SJSA1 (cell line): Measurements from ENCODE around the gene OR1F1. TPM values are rescaled to one million over a fixed set of nuclear protein-coding genes. Genes with fewer than 3 reads are reported as not detected.
A peak's percentile ranks its signal among the peaks of the same experiment; 100 is the strongest.
"Not testable (repeated sequence)": the region's sequence is repeated elsewhere in the genome, so short reads cannot be mapped to it uniquely, and the experiment has no call there.

Experiments
- DNase-seq, 2 experiments: peaks; one replicate each; pipeline ENCODE4 v3.0.0-alpha.2; 2015 to 2020; ENCODE audit warnings: low spot score in 2 of 2, low read depth in 1 of 2
- H3K27ac ChIP-seq: fragments of 250-450 bp; sonication (Bioruptor Pico); 2 replicates; pipeline ENCODE4 v1.5.1; 2020; ENCODE audit warnings: mild to moderate bottlenecking, moderate library complexity
- H3K27me3 ChIP-seq: fragments of 250-450 bp; sonication (Bioruptor Pico); replicated peaks from 2 replicates; pipeline ENCODE4 v1.5.1; 2020; ENCODE audit warnings: mild to moderate bottlenecking, moderate library complexity
- H3K36me3 ChIP-seq: fragments of 250-450 bp; sonication (Bioruptor Pico); 2 replicates; pipeline ENCODE4 v1.5.1; 2020; ENCODE audit warnings: mild to moderate bottlenecking
- H3K4me1 ChIP-seq: fragments of 250-450 bp; sonication (Bioruptor Pico); replicated peaks from 2 replicates; pipeline ENCODE4 v1.6.1; 2021; ENCODE audit warnings: mild to moderate bottlenecking
- H3K4me3 ChIP-seq: fragments of 250-450 bp; sonication (Bioruptor Pico); 2 replicates; pipeline ENCODE4 v1.5.1; 2020; ENCODE audit warnings: mild to moderate bottlenecking
- H3K9me3 ChIP-seq: fragments of 250-450 bp; sonication (Bioruptor Pico); replicated peaks from 2 replicates; pipeline ENCODE4 v1.5.1; 2020; ENCODE audit warnings: mild to moderate bottlenecking
- total RNA-seq: library from RNA; depleted of rRNA; stranded (reverse); fragments of >200 nt; shearing (Covaris generic); gene quantifications from 2 replicates; pipeline ENCODE4 v1.2.3, GENCODE V29; 2014

OR1F1 gene
- total RNA-seq, 1 experiment from 2014 or later, result not detected

GRCh38 chr16:3173892-3174617 lies 13.9 kb upstream of the OR1F1 start:
- Histone ChIP-seq H3K27me3 (peaks cover 70% of the 10 kb centered on the region), H3K4me1 (peaks cover 5% of the 10 kb centered on the region), H3K4me3 (0 out of 2 replicates have a peak overlapping the region, but pooled peaks have one; percentile 7), H3K27ac (no peak overlapping the region), H3K9me3 (0 out of 2 replicates have a peak, but pooled peaks cover 4% of the 10 kb centered on the region), H3K36me3 (no peaks in the 10 kb centered on the region)
- DNase-seq, result peak in 1 of 2 experiments; percentile 31

GRCh38 chr16:3174618-3175148 lies 13.3 kb upstream of the OR1F1 start:
- Histone ChIP-seq H3K27ac (no peak overlapping the region), H3K4me3 (no peak overlapping the region), H3K4me1 (peaks cover 5% of the 10 kb centered on the region), H3K36me3 (no peaks in the 10 kb centered on the region), H3K9me3 (0 out of 2 replicates have a peak, but pooled peaks cover 4% of the 10 kb centered on the region), H3K27me3 (peaks cover 63% of the 10 kb centered on the region)
- DNase-seq, result no peak

- DNase-seq, result peak in 1 of 2 experiments; percentile 57
- Histone ChIP-seq H3K4me3 (0 out of 2 replicates have a peak overlapping the region, but pooled peaks have one; percentile 11), H3K36me3 (no peaks in the 10 kb centered on the region)
Measured at GRCh38 chr16:3175157-3176093, 12.6 kb upstream of the OR1F1 start.

GRCh38 chr16:3179651-3180050 lies 8.4 kb upstream of the OR1F1 start:
- 0 out of 2 replicates have a peak, but pooled peaks cover 4% of the 10 kb centered on the region for H3K9me3 ChIP-seq
- H3K4me3 ChIP-seq, result no peak overlapping the region
- H3K4me1 ChIP-seq, result peaks cover 14% of the 10 kb centered on the region
- no peak for DNase-seq
- H3K36me3 ChIP-seq, result no peaks in the 10 kb centered on the region
- H3K27me3 ChIP-seq, result peaks cover 52% of the 10 kb centered on the region
- H3K27ac ChIP-seq, result no peak overlapping the region

More at GRCh38 chr16:3175157-3176093, 12.6 kb upstream of the OR1F1 start:
- Histone ChIP-seq H3K27me3 (peaks cover 61% of the 10 kb centered on the region), H3K9me3 (0 out of 2 replicates have a peak, but pooled peaks cover 4% of the 10 kb centered on the region), H3K4me1 (peaks cover 5% of the 10 kb centered on the region), H3K27ac (no peak overlapping the region)

GRCh38 chr16:3180445-3180878 lies 7.5 kb upstream of the OR1F1 start:
- Histone ChIP-seq H3K9me3 (0 out of 2 replicates have a peak, but pooled peaks cover 4% of the 10 kb centered on the region), H3K36me3 (no peaks in the 10 kb centered on the region), H3K27ac (no peak overlapping the region), H3K4me1 (peaks cover 14% of the 10 kb centered on the region), H3K4me3 (no peak overlapping the region), H3K27me3 (peaks cover 46% of the 10 kb centered on the region)
- no peak for DNase-seq

- not testable (repeated sequence) for DNase-seq, H3K4me3 ChIP-seq
Measured at GRCh38 chr16:3182293-3182607, 5.8 kb upstream of the OR1F1 start.

GRCh38 chr16:3182608-3183444 lies 5.2 kb upstream of the OR1F1 start:
- peak overlapping the region; percentile 43 for H3K4me3 ChIP-seq
- H3K4me1 ChIP-seq, result peaks cover 14% of the 10 kb centered on the region
- H3K36me3 ChIP-seq, result no peaks in the 10 kb centered on the region
- DNase-seq, result peak; percentile 79 to 88
- no peaks in the 10 kb centered on the region for H3K9me3 ChIP-seq
- H3K27me3 ChIP-seq, result peaks cover 35% of the 10 kb centered on the region
- H3K27ac ChIP-seq, result no peak overlapping the region

More at GRCh38 chr16:3182293-3182607, 5.8 kb upstream of the OR1F1 start:
- Histone ChIP-seq H3K4me1 (peaks cover 14% of the 10 kb centered on the region), H3K27me3 (peaks cover 35% of the 10 kb centered on the region)
- H3K9me3 ChIP-seq, H3K27ac ChIP-seq, H3K36me3 ChIP-seq: not testable (repeated sequence)

- Histone ChIP-seq H3K27ac (no peak overlapping the region), H3K36me3 (no peaks in the 10 kb centered on the region), H3K4me1 (peaks cover 20% of the 10 kb centered on the region), H3K9me3 (no peaks in the 10 kb centered on the region), H3K4me3 (peak overlapping the region; percentile 43), H3K27me3 (peaks cover 35% of the 10 kb centered on the region)
- DNase-seq, result no peak
Measured at GRCh38 chr16:3183445-3184139, 4.4 kb upstream of the OR1F1 start.

GRCh38 chr16:3186946-3187690 lies 886 bp upstream of the OR1F1 start:
- Histone ChIP-seq H3K9me3 (peaks cover under 1% of the 10 kb centered on the region; the same call in 1 of the 2 replicates), H3K4me3 (no peak overlapping the region), H3K27me3 (peaks cover 14% of the 10 kb centered on the region), H3K36me3 (no peaks in the 10 kb centered on the region), H3K27ac (no peak overlapping the region), H3K4me1 (peaks cover 33% of the 10 kb centered on the region)
- no peak for DNase-seq

GRCh38 chr16:3188675-3188924 lies 596 bp downstream of the OR1F1 start:
- H3K9me3 ChIP-seq, result peaks cover 6% of the 10 kb centered on the region; the same call in 1 of the 2 replicates
- H3K4me3 ChIP-seq, result peak overlapping the region; percentile 43
- no peak for DNase-seq
- peaks cover 2% of the 10 kb centered on the region; the same call in 1 of the 2 replicates for H3K27me3 ChIP-seq
- no peak overlapping the region for H3K27ac ChIP-seq
- H3K4me1 ChIP-seq, result peaks cover 22% of the 10 kb centered on the region
- H3K36me3 ChIP-seq, result no peaks in the 10 kb centered on the region

- Histone ChIP-seq H3K27ac (no peak overlapping the region), H3K36me3 (no peaks in the 10 kb centered on the region), H3K4me3 (peak overlapping the region; percentile 43), H3K27me3 (no peaks in the 10 kb centered on the region; the same call in 1 of the 2 replicates), H3K4me1 (peaks cover 18% of the 10 kb centered on the region), H3K9me3 (peaks cover 6% of the 10 kb centered on the region; the same call in 1 of the 2 replicates)
- peak; percentile 78 to 88 for DNase-seq
Measured at GRCh38 chr16:3188925-3189825, 1.2 kb downstream of the OR1F1 start.
